PFSK-1 (cell line): ENCODE measurements around the gene CHD3.

Experiments used
- POLR2AphosphoS5 ChIP-seq: IDR thresholded peaks from 2 replicates; pipeline ENCODE4 v1.6.1; 2012; ENCODE audit warnings: low read depth, mild to moderate bottlenecking, control low read depth, low read length, moderate library complexity
- REST ChIP-seq, 2 experiments: IDR thresholded peaks; 2 replicates each; pipeline versions ENCODE4 v1.6.1 to v1.8.0; 2011 to 2012; ENCODE audit warnings: low read depth in 2 of 2, low read length in 2 of 2, control low read depth in 1 of 2, inconsistent platforms in 1 of 2, mild to moderate bottlenecking in 1 of 2, moderate library complexity in 1 of 2; ENCODE audit not compliant: insufficient read depth in 1 of 2
- SIN3A ChIP-seq: IDR thresholded peaks from 2 replicates; pipeline ENCODE4 v1.6.1; 2012; ENCODE audit warnings: mild to moderate bottlenecking, low read length, moderate library complexity, borderline replicate concordance; ENCODE audit not compliant: insufficient read depth
- TAF1 ChIP-seq: IDR thresholded peaks from 2 replicates; pipeline ENCODE4 v1.6.1; 2012; ENCODE audit warnings: low read length, control low read depth, borderline replicate concordance; ENCODE audit not compliant: insufficient read depth

GRCh38 chr17:7940743-7941142 lies 52.2 kb downstream of the CHD3 start:
- TF ChIP-seq TAF1, result no peak
- TF ChIP-seq POLR2AphosphoS5, result no peak
- TF ChIP-seq REST (IDR thresholded peaks at IDR 0.05; ENCODE audit: insufficient read depth in 1 of 2, low read depth in 2 of 2, low read length in 2 of 2), result no peak
- TF ChIP-seq SIN3A, result no peak
